ENCODE data around the gene CALN1. TPM values are rescaled to one million over a fixed set of nuclear protein-coding genes. Genes with fewer than 3 reads are reported as not detected.
"Not testable (repeated sequence)": the region's sequence is repeated elsewhere in the genome, so short reads cannot be mapped to it uniquely, and the experiment has no call there.

The CALN1 gene
- total RNA-seq, 2 donors from 2014 or later, result 0.52 to 1.6 TPM

- TF ChIP-seq CTCF (IDR thresholded peaks at IDR 0.05), result no peak
- TF ChIP-seq POLR2A (IDR thresholded peaks at IDR 0.05), result no peak
- intact Hi-C loops (cut with DNase I), result no loop called here
- no peak overlapping the region for H3K27ac ChIP-seq
- no peak for ATAC-seq
- no peaks in the 10 kb centered on the region for H3K36me3 ChIP-seq (replicated peaks in 1 of 2; ENCODE audit: insufficient read depth in 1 of 2, low read depth in 2 of 2)
- H3K9me3 ChIP-seq, result no peaks in the 10 kb centered on the region
- H3K4me1 ChIP-seq, result no peaks in the 10 kb centered on the region
- no peak for DNase-seq
- no peaks in the 10 kb centered on the region for H3K27me3 ChIP-seq
- H3K4me3 ChIP-seq, result no peak overlapping the region
- 70 to 72% methylated on average over 7 of the region's 7 CpGs for WGBS, 2 donors
Observed at GRCh38 chr7:71933426-71933825, 478.7 kb downstream of the CALN1 start.

GRCh38 chr7:71925663-71926062 is 486.5 kb downstream of the CALN1 start:
- intact Hi-C loops (cut with DNase I), result no loop called here
- H3K9me3 ChIP-seq, result no peaks in the 10 kb centered on the region
- H3K27ac ChIP-seq, result no peak overlapping the region
- ATAC-seq, result no peak
- 56 to 59% methylated on average over 5 to 7 of the region's 7 CpGs for WGBS, 2 donors
- H3K4me3 ChIP-seq, result no peak overlapping the region
- TF ChIP-seq POLR2A (IDR thresholded peaks at IDR 0.05) (no peak), CTCF (IDR thresholded peaks at IDR 0.05) (no peak)
- H3K36me3 ChIP-seq (replicated peaks in 1 of 2; ENCODE audit: insufficient read depth in 1 of 2, low read depth in 2 of 2), result no peaks in the 10 kb centered on the region
- H3K27me3 ChIP-seq, result no peaks in the 10 kb centered on the region
- H3K4me1 ChIP-seq, result no peaks in the 10 kb centered on the region
- no peak for DNase-seq

- H3K36me3 ChIP-seq (replicated peaks in 1 of 2; ENCODE audit: insufficient read depth in 1 of 2, low read depth in 2 of 2); H3K9me3 ChIP-seq; H3K27me3 ChIP-seq; ATAC-seq; intact Hi-C loops (cut with DNase I); H3K4me1 ChIP-seq; DNase-seq; H3K27ac ChIP-seq; H3K4me3 ChIP-seq: not testable (repeated sequence)
- 69 to 75% methylated on average over 4 of the region's 4 CpGs for WGBS, 2 donors
Observed at GRCh38 chr7:71914204-71914603, 497.9 kb downstream of the CALN1 start.

GRCh38 chr7:71912476-71912875 is 499.7 kb downstream of the CALN1 start:
- intact Hi-C loops (cut with DNase I), result no loop called here
- DNase-seq, result no peak
- no peaks in the 10 kb centered on the region for H3K27me3 ChIP-seq
- H3K36me3 ChIP-seq (replicated peaks in 1 of 2; ENCODE audit: insufficient read depth in 1 of 2, low read depth in 2 of 2), result no peaks in the 10 kb centered on the region
- TF ChIP-seq POLR2A (IDR thresholded peaks at IDR 0.05) (no peak), CTCF (IDR thresholded peaks at IDR 0.05) (no peak)
- no peak overlapping the region for H3K27ac ChIP-seq
- H3K4me3 ChIP-seq, result no peak overlapping the region
- ATAC-seq, result no peak
- no peaks in the 10 kb centered on the region for H3K4me1 ChIP-seq
- peaks cover 0 to 6% (median 0%) of the 10 kb centered on the region in 3 donors for H3K9me3 ChIP-seq
- WGBS, 2 donors, result 43 to 49% methylated on average over 4 of the region's 4 CpGs

GRCh38 chr7:71911051-71911450 is 501.1 kb downstream of the CALN1 start:
- WGBS, 2 donors, result 61 to 64% methylated on average over 5 of the region's 5 CpGs
- no peaks in the 10 kb centered on the region for H3K27me3 ChIP-seq
- no peaks in the 10 kb centered on the region for H3K4me1 ChIP-seq
- intact Hi-C loops (cut with DNase I), result no loop called here
- H3K27ac ChIP-seq, result no peak overlapping the region
- no peak for DNase-seq
- peaks cover 0 to 6% (median 0%) of the 10 kb centered on the region in 3 donors for H3K9me3 ChIP-seq
- ATAC-seq, result no peak
- no peaks in the 10 kb centered on the region for H3K36me3 ChIP-seq (replicated peaks in 1 of 2; ENCODE audit: insufficient read depth in 1 of 2, low read depth in 2 of 2)
- H3K4me3 ChIP-seq, result no peak overlapping the region
- TF ChIP-seq POLR2A (IDR thresholded peaks at IDR 0.05) (no peak), CTCF (IDR thresholded peaks at IDR 0.05) (no peak)
